Measurements from ENCODE around the gene MYO16.

- TF ChIP-seq EZH2phosphoT487 (IDR thresholded peaks at IDR 0.05; ENCODE audit: borderline replicate concordance, low read length) (no peak), CTCF (IDR thresholded peaks at IDR 0.05; ENCODE audit: low read depth, low read length, poor library complexity, severe bottlenecking) (no peak)
These were observed 350.8 kb downstream of the MYO16 start for GRCh38 chr13:108980237-108980636.
